HG03432 (cell line): ENCODE results near the gene ELL2.

Experiments used
- ATAC-seq: cut with Tn5 transposase; IDR thresholded peaks from one replicate; pipeline ENCODE4 v1.9.1; 2021; ENCODE audit warnings: mild to moderate bottlenecking, moderate library complexity; ENCODE audit not compliant: unreplicated experiment

ELL2 gene

DNA sequence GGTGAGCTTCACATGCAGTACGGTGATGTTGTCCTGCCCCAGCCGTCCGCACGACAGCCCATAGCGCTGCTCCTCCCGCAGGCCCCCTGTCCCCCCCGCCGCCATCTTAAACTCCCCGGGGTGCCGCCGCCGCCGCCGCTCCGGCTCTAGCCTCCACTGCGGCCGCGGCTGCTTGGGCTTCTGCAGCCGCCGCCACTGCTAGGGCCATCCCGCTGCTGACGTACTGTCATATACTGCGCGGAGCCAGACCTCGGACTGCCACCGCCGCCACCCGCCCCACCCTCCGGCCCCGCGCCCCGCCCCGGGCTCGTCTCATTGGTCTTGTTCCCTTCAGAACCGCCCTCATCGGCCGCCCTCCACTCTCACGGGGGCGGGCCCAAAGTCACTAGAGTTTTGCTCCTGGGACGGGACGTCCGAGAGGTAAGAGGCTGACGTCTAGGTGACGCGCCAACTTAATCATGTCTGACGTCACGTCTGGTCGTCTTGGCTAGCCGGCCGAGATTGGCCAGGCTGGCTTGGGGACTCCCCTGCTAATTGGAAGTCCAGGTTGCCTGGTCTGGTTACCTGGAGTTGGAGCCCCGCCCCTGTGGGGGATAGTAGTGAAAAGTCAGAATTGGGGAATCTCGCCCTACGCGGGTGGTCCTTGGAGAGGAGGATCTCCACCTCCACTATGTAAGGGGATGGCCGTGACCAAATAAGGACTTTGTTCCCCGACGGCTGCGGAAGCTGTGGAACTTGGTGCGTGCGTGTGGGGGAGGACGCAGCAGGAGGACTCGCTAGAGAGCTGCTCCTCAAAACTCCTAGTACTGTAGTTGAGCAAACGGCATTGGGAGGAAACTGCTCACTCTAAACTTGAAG lies at the start of gene ELL2:
TSS of gene ELL2 (minus strand) at position 235 of the 858 bp plus-strand sequence. CDS start at position 105, 130 bp downstream.
- peak; percentile 81 for ATAC-seq

DNA sequence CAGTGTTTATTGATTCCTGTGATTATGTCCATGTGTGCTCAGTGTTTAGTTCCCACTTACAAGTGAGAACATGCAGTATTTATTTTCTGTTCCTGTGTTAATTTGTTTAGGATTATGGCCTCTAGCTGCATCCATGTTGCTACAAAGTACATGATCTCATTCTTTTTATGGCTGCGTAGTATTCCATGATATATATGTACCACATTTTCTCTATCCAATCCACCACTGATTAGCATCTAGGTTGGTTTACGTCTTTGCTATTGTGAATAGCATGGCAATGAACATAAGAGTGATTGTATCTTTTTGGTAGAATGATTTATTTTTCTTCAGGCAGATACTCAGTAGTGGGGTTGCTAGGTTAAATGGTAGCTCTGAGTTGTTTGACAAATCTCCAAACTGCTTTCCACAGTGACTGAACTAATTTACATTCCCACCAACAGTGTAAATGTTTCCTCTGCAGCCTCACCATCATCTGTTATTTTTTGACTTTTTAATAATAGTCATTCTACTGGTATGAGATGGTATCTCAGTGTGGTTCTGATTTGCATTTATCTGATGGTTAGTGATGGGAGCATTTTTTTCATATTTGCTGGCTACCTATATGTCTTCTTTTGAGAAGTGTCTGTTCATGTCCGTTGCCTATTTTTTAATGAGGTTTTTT lies 47.5 kb upstream of the ELL2 start:
- ATAC-seq, result no peak

DNA sequence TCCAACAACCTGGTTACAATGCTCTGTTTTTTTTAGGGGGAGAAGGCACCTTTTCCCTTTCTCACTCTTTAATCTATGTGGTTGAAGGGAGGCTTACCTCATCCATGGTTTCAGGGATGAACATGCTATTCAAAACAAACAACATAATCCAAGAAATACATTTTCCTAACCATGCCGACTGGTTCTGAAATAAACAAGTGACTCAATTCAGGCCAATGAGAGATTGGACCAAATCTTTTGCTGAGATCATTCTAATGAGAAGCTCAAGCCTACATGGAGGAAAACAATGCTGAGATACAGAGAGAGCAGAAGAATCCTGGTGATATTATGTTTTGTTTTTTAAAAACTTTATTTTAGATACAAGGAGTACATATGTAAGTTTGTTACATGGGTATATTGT lies 46.8 kb upstream of the ELL2 start:
- no peak for ATAC-seq

DNA sequence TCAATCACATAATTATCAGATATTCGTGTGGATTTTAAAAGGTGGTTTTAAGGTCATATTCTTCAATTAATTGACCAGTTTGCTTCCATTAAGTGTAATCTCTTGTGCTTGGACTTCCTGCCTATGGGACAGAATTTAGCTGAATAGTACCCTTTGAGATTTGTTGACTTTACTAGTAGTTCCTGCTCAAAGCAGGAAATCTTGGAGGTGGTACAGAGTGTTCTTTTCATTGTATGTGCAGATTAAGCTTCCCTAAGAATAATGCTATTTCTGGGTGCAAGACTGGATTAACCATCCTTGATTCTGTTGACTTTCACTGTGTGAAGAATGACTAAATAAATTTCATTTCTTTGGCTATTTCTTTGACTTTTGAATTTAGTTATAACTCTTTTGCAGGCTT lies 45.4 kb upstream of the ELL2 start:
- ATAC-seq, result no peak

DNA sequence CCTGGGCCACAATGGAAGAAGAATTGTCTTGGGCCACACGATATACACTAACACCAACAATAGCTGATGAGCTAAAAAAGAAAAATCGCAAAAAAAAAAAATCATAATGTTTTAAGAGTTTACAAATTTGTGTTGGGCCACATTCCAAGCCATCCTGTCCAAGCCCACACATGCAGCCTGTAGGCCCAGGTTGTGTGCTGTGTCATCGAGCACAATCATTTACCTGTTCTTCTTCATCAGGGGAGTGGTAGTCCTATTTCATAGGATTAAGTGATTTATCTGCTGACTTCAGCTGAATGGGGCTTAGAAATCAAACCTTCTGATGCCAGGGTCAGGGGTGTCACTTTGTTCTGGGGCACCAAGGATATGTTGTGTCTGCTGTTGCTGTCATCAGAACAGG lies 44.6 kb upstream of the ELL2 start:
- no peak for ATAC-seq

DNA sequence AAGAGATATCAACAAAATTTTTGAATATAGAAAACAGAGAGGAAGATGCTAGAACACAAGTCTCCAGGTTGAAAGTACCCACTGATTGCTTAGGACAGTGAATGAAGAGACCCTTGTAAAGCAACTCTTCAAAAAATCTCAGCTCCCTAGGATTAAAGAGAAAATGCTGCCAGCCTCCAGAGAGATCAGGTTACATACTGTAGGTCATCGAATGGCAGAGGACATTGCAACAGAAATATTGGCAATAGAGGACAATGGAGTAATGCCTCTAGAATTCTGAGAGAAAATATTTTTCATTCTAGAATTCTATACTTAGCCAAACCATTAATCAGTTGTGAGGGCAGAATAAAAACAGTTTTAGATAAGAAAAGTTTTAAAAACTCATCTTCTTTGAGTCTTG lies 43.1 kb upstream of the ELL2 start:
- ATAC-seq, result no peak

DNA sequence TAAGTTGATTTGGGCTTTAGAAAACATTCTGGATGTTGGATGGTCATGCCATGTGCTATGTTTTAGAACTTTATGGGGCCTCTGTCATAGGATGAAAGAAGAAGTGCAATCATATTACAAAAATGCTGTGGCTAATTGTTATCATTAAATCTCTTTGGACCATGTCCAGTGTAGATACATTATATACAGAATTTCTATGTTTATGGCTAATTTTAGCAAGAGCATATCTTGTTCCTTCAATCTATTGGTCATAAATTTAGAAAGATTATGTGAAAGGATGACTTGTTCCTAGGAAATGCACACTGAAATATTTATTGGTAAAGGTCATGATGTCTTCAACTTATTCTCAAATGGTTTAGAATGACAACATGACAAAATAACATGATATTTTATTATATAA lies 42.4 kb upstream of the ELL2 start:
- ATAC-seq, result no peak

DNA sequence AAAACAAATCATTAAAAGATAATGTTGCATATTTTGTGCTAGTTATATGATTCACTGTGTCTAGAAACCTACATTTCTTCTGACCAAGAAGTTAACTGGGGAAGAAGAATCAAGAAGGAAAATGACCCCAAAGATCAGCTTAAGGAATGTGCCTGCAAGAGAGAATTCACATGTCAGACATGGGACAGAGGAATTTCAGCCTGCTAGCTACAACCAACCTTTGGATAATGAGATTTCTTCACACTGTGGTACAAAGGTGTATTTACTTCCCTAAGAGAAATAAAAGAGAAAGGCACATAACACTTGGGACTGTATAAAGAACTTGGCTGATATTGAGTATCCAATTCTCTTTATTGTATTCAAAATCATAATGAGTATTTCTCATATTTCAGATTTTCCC lies 39.6 kb upstream of the ELL2 start:
- ATAC-seq, result no peak

DNA sequence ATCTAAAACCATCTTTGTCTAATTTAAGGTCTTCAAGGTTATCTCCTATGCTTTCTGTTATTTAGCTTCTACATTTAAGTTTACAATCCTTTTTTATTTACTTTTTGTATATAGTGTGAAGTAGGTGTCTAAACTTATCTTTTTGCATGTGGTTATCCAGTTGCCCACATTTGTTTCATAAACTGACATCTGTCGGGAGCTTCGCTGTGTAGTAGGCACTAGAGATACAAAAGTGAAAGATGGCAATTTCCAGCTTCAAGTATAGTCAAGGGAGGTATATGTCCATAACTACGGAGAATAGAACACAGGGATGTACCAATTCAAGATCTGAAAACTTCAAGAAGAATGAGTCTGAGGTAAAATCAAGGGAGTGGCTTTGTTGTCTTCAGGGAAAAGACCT lies 38.7 kb upstream of the ELL2 start:
- no peak for ATAC-seq

DNA sequence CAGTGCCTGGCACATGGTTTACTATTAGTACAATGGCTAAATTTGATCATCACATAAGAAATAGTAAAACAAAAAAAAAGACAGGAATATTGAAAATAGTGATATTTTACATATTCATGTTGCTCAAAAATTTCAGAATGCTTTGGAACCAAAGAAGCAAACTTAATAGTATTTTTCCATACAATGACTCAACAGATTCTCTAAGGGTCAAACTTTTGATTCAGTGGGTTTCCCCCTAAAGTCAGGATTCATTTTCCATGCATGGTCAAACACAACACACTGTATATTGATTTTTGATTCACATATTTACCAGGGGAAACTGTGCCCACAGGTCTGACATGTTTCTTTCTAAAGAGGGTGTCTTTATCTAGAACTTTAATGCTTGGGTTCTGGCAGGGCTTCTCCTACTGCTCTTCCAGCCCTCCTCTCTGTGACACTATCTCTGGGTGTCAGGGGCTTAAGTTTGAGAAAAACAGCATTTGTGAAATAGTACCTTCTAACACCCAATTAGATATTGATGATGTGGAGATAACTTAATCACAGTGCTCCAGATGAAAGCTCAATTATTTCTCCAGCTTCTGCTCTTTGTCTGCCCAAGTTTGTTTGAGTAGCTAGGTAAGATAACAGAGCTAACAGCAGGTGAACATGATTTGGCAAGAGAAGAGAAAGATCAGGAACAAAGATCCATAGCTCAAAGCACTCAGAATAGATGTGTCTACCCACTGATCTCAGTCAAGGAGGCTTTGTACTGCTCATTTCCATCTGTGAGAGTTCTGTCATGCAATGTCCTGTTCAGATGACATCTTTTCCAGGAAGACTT lies 35.5 kb upstream of the ELL2 start:
- no peak for ATAC-seq

DNA sequence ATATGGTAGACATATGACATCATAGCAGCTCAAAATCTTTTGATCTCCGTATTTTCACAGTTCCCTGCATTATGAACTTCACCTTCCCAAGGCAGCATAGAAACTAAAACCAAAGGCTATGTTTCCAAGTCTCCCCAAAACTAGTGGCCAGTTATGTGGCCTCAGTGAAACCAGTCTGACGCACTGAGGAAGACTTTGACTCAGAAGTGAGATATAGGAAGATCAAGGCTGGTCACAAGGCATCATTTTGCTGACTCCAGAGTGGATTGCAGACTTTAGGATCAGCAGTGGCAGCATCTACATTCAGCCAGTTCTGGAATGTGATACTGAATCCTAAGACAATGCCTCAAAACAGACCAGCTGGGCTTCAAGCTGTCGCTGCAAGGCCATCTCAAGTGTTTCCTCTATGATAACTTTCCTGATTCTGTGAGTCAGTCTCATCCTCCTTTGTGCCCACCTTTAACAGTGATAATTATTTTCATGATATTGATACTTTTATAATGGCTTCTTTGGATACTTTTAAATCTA lies 34.4 kb upstream of the ELL2 start:
- no peak for ATAC-seq

DNA sequence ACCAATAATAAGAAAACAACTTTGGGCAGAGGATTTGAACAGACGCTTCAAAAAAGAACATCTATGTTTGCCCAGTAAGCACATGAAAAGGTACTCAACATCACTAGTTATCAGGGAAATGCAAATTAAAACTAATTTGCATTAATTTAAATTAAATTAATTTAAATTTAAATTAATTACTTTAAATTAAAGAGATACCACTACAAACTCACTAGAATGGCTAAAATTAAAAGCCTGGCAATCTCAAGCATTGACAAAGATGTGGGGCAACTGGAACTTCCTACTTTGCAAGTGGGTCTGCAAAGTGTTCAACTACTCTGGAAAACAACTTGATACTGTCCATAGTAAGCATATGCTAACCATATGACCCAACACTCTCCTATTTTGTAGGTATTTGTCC lies 32.1 kb upstream of the ELL2 start:
- no peak for ATAC-seq

DNA sequence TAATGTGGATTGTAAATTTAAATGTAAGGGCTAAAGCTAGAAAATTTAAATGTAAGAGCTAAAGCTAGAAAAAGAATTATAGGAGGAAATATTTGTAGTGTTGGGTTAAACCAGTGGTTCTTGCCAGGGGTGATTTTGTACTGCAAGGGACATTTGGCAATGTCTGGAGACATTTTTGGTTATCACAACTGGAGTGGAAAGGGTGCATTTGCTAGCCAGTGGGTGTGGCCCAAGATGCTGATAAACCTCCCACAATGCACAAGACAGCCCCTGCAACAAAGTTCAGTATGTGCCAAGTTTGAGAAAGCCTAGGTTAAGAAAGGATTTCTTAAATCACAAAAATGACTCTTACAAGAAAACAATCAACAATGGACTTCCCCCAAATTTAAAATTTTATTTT lies 31.6 kb upstream of the ELL2 start:
- no peak for ATAC-seq

DNA sequence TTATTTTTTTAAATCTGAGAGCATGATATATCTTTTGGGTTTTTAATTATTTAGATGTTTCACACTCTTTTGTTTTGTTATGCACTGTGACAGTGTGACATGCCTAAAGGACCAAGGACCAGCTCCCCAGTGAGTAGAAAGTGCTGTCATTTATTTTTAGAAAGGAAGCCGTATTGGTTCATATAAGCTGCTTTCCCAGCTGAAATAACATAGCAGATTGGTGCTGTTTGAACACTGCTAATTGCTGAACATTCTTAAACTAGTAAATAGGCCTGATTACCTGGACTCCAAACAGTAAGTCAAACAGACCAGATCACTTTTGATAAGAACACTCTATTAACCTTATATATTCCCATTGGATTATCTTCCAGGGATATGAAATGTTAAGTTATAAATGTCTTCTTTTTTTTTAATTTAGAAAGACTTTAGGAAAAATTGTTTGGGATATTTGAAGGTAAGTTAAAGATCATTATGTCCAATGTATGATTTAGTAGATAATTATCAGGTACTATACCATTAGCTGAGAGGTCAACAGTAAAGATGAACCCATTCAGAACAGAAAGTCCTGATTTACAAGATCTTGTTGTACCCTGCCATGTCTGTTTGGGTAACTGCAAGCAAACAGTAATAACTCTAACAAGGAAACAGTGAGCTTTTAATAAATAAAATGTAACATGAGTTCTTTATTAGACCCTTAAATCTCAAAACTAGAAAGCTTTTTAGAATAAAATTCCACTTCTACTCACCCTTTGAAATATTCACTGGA lies 27.8 kb upstream of the ELL2 start:
- no peak for ATAC-seq

DNA sequence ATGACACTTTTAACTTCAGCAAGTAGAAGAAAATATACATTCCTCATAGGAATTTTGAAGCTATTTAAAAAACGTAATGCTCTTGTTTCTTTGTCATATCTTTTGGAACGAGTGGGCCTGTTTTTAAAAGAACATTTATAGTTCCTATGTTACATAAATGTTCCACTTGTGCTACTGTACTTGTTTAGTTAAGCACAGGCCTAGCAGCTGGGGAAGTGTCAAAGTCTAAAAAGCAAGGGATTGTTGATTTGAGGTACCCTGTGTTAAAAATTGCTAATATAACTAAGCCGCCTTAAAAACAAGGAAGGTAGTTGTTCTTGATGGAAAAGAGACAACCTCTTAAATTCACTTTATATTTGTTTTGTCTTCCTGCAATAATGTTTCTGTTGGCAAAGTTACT lies 27.2 kb upstream of the ELL2 start:
- no peak for ATAC-seq

DNA sequence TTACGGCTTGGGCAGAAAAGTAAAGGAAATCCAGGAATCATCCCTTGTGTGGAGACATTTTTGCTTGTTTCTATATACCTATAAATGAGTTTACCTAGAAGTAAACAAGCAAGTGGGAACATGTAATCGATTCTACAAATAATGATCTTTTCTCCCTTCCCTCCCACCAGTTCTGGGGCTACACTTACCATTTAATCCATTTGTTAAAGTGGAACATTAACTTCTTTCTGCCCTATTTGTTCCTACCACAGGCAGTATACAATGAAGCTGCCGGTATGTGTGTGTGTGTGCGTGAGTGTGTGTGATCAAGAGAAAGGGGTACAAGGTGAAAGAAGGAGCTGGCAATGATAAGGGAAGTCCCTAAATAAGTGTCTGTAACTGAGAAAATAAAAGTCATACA lies 26.4 kb upstream of the ELL2 start:
- no peak for ATAC-seq

DNA sequence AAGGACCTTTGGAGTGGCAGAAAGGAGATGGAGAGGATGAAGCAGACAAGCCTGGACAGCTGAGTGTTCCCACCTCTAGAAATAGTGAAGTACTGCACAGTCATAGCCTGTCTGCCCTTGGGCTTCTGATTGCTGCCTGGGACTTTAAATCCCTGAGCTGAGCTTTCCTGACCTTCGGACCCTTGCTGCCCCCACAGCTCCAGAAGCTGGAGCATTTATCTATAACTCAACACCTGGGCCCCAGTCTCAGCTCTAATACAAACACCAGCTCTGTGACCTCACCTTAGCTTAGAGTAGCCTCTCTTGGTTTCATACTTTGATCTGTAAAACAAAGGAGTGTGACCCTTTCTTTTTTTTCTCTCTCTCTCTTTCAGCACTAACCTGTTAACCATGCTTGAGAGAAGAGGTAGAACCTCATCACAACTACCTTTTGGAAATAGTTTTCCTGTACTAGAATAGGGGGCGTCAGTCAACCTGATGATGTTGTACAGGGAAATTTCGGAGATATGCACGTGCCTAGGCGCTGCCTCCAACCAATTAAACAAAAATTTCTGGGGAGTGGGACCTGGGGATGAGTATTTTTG lies 25.4 kb upstream of the ELL2 start:
- no peak for ATAC-seq

DNA sequence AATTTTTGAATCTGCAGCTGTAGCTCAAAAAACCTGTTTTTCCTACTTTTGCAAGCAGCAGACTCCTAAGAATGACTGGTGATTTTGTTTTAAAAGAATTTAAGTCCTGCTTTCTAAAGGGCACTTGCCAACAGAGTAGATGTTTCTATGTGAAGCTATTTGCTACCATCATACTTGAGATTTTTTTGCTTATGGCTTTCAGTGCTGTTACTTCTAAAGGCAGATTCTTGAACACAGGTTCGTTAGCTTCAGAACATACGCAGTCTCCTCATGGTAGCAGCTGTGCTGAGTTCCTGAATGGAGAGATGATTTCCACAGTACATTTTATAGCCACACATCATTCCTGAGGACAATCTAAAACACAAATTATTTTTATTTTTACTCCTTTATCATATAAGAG lies 24.4 kb upstream of the ELL2 start:
- no peak for ATAC-seq

DNA sequence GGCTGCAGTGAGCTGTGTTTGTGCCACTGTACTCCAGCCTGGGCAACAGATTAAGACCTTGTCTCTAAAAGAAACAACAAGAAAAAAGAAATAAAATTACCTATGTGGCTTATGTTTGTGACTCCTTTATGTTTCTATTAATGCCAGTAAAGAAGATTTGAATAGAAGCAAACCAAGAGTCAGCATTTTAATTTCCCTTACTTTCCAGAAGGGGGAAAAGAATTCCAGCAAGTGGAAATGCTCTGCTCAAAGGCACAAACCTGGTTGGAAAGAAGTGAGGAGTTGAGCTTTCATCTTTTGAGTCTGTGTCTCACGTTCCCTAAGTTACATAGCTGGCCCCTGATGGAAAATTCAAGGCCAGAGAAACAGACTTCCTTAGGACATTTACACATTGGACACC lies 23.6 kb upstream of the ELL2 start:
- no peak for ATAC-seq

DNA sequence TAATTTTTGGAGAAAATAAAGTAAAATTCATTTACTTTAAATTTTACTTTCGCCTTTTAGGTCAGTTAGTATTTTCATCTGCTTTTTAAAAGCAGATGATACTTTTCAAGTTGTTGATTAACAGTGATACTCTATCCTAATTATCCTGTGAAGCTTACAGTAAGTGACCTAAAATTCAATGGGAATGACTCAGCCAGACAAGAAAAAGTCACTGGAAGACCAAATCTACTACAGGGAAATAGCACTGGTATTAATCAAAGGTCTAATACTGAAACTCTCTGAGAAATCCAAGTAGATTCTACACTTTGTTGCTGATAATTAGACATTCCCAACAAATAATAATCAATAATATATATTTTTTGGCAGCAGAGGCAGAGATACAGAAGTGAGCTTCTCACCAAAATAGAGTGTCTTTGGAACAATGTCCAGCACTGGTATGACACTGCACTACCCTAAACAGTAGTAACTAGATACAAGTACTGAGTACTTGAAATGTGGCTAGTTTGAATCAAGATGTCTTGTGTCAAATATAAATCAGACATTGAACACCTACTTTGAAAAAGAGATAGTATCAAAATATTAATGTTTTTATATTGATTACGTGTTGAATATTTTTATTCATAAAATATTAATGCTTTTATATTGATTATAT lies 22.8 kb upstream of the ELL2 start:
- no peak for ATAC-seq
